ENCODE measurements around the gene MYO5B. TPM values are rescaled to one million over a fixed set of nuclear protein-coding genes. Genes with fewer than 3 reads are reported as not detected.

MYO5B gene
- total and polyA plus RNA-seq, 9 of the 15 experiments (the other 6 are each of a cell fraction or from before 2014, with no cell fraction given), result 0.07 to 0.42 (median 0.28) TPM

- ChIA-PET POLR2A (no interaction called here), CTCF (ENCODE audit: low intra/inter-chr PET ratio) (no interaction called here)
- no peak for FAIRE-seq
- Histone ChIP-seq H3K9me1 (ENCODE audit: control insufficient read depth, insufficient read depth, low read length) (no peaks in the 10 kb centered on the region), H3K27ac (ENCODE audit: extremely low read depth, low read depth, low read length) (no peak overlapping the region), H3K4me2 (ENCODE audit: insufficient read depth, low read length) (no peak overlapping the region), H2AFZ (ENCODE audit: low read depth, low read length) (no peak overlapping the region), H3K4me3 (no peak overlapping the region), H3K79me2 (ENCODE audit: control insufficient read depth, insufficient read depth, low read length) (no peaks in the 10 kb centered on the region), H3K36me3 (ENCODE audit: control insufficient read depth, insufficient read depth, low read length) (no peaks in the 10 kb centered on the region), H3K9ac (ENCODE audit: insufficient read depth in 1 of 2, low read depth in 2 of 2, low read length in 2 of 2) (no peak overlapping the region), H3K9me3 (replicated peaks; ENCODE audit: control insufficient read depth, insufficient read depth, low read depth, low read length) (no peaks in the 10 kb centered on the region), H4K20me1 (replicated peaks; ENCODE audit: control insufficient read depth, insufficient read depth, low read length) (no peaks in the 10 kb centered on the region), H3K27me3 (ENCODE audit: control insufficient read depth in 2 of 2, insufficient read depth in 2 of 2, low read length in 2 of 2) (no peaks in the 10 kb centered on the region), H3K4me1 (replicated peaks in 1 of 2; ENCODE audit: control insufficient read depth in 2 of 2, insufficient read depth in 2 of 2, low read length in 2 of 2) (peaks cover 7 to 10% of the 10 kb centered on the region in 2 experiments; a peak in 4 of 5 replicates)
- in situ Hi-C loops (cut with MboI) (no loop called here), intact Hi-C loops (cut with micrococcal nuclease) (no loop called here)
- no peak for TF ChIP-seq JUNB (CRISPR knock-in tag; conservative IDR thresholded peaks at IDR 0.05)
- no peak for TF ChIP-seq STAT6 (CRISPR knock-in tag; IDR thresholded peaks at IDR 0.05)
- no peak for TF ChIP-seq ZNF184 (CRISPR knock-in tag; IDR thresholded peaks at IDR 0.05)
- no peak for TF ChIP-seq NR2C1 (IDR thresholded peaks at IDR 0.05)
- TF ChIP-seq NR2C1 (tag; IDR thresholded peaks at IDR 0.05), result no peak
- 80% methylated on average over 3 of the region's 5 CpGs for WGBS (ENCODE audit: insufficient coverage, low coverage, missing lambda C conversion rate)
- no peak for ATAC-seq
- no TSS peak for BruUV-seq (replicated peaks)
- DNase-seq (ENCODE audit: extremely low read depth in 1 of 4, low spot score in 3 of 4), result no peak
Observed at GRCh38 chr18:49819071-49819662, 375.8 kb downstream of the MYO5B start.
